ENCODE data around the gene SLF2. TPM values are rescaled to one million over a fixed set of nuclear protein-coding genes. Genes with fewer than 3 reads are reported as not detected.
A peak's percentile ranks its signal among the peaks of the same experiment; 100 is the strongest.

SLF2 gene
- total RNA-seq, 2 donors from 2014 or later: 25.3 to 77.8 TPM

DNA sequence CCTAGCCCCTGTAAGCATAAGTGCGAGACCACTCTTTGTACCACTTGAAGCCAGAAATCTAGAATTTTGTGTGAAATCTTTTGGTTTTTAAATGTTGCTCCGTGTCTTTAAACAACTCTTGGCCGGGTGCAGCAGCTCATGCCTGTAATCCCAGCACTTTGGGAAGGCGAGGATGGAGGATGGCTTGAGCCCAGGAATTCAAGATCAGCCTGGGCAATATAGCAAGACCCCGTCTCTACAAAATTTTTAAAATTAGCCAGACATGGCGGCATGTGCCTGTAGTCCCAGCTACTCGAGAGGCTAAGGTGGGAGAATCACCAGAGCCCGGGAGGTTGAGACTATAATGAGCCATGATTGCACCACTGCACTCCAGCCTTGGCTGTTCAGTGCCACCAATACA, 4.4 kb upstream of the SLF2 start:
- no peaks in the 10 kb centered on the region for H3K27me3 ChIP-seq (replicated peaks; ENCODE audit: insufficient read depth)
- H3K4me3 ChIP-seq: no peak overlapping the region
- no peaks in the 10 kb centered on the region for H3K9me3 ChIP-seq
- peaks cover 6% of the 10 kb centered on the region for H3K4me1 ChIP-seq (replicated peaks)
- 91% methylated on average over 8 of the region's 8 CpGs for WGBS
- no peak overlapping the region for H3K27ac ChIP-seq
- intact Hi-C loops (cut with DNase I): no loop called here
- H3K36me3 ChIP-seq: no peaks in the 10 kb centered on the region
- TF ChIP-seq, protein P1, sequence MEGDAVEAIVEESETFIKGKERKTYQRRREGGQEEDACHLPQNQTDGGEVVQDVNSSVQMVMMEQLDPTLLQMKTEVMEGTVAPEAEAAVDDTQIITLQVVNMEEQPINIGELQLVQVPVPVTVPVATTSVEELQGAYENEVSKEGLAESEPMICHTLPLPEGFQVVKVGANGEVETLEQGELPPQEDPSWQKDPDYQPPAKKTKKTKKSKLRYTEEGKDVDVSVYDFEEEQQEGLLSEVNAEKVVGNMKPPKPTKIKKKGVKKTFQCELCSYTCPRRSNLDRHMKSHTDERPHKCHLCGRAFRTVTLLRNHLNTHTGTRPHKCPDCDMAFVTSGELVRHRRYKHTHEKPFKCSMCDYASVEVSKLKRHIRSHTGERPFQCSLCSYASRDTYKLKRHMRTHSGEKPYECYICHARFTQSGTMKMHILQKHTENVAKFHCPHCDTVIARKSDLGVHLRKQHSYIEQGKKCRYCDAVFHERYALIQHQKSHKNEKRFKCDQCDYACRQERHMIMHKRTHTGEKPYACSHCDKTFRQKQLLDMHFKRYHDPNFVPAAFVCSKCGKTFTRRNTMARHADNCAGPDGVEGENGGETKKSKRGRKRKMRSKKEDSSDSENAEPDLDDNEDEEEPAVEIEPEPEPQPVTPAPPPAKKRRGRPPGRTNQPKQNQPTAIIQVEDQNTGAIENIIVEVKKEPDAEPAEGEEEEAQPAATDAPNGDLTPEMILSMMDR (IDR thresholded peaks at IDR 0.05): no peak
- no peak for TF ChIP-seq POLR2A (IDR thresholded peaks at IDR 0.05)
- TF ChIP-seq POLR2AphosphoS5 (IDR thresholded peaks at IDR 0.05): no peak
- no peak for DNase-seq (ENCODE audit: low spot score)

DNA sequence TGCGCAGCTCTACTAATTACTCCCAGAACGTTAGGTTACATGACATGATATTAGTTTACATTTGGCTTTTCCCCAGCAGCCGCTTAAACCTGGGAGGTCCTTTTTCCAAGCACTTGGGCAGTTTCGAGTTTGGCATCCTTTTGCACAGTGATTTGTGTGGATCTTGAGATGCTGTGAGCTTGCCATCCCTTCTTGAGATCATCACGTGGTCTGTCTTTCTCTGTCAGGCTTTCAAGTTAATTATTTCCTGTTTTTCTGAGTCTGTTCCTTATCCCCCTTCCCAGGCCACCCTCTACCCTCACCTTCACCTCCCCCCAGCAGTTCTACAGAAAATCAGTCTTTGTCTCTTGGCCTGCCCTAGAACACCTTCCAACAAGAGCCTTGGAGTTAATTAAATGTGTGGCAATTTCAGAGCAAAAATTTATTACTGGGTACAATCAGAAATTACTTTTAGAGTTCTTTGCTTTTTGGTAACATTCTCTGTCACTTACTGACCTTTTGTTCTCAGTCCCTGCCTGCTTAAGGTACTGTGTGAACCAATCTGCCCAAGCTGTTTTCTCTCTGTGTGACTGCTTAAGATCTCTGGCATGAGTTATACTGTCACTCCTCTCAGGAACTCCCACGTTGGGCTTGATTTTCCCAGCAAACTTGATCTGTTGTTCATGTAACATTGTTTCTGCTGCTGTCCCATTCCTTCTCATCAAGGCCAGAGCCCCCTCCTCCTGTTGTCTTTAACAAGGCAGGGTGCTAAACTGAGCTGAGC, 3.1 kb upstream of the SLF2 start:
- H3K27ac ChIP-seq: peak overlapping the region; percentile 44 to 61
- intact Hi-C loops (cut with DNase I): loop anchor here (5.0 kb wide), 1 partner anchor 537 kb away; no protein-coding TSS in a partner anchor
- H3K9me3 ChIP-seq: no peaks in the 10 kb centered on the region
- H3K36me3 ChIP-seq: no peaks in the 10 kb centered on the region
- peak; percentile 3 for TF ChIP-seq POLR2AphosphoS5 (IDR thresholded peaks at IDR 0.05)
- TF ChIP-seq, protein P1 (IDR thresholded peaks at IDR 0.05): no peak
- no peak for TF ChIP-seq POLR2A (IDR thresholded peaks at IDR 0.05)
- DNase-seq (ENCODE audit: low spot score): no peak
- H3K27me3 ChIP-seq (replicated peaks; ENCODE audit: insufficient read depth): no peaks in the 10 kb centered on the region
- H3K4me1 ChIP-seq (replicated peaks): peaks cover 10% of the 10 kb centered on the region
- no peak overlapping the region for H3K4me3 ChIP-seq
- 27% methylated on average over 6 of the region's 6 CpGs for WGBS

DNA sequence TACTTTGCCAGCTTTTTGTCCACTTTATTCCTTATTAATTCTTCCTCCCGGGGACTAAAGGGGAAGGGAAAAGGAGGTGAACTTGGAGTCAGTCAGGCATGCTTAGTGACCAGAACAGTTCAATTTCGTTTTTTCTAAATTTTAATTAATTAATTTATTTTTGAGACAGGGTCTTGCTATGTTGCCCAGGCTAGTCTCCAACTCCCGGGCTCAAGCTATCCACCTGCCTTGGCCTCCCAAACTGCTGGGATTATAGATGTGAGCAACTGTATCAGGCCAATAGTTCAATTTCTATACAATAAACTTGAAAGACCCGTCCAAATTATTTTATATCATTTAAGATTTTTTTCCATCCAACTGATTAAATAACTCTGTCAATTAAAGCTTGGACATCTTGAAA, 1.3 kb upstream of the SLF2 start:
- intact Hi-C loops (cut with DNase I): loop anchor here (5.0 kb wide), 1 partner anchor 539 kb away; no protein-coding TSS in a partner anchor
- TF ChIP-seq POLR2AphosphoS5 (IDR thresholded peaks at IDR 0.05): no peak
- TF ChIP-seq POLR2A (IDR thresholded peaks at IDR 0.05): no peak
- TF ChIP-seq, protein P1 (IDR thresholded peaks at IDR 0.05): no peak

DNA sequence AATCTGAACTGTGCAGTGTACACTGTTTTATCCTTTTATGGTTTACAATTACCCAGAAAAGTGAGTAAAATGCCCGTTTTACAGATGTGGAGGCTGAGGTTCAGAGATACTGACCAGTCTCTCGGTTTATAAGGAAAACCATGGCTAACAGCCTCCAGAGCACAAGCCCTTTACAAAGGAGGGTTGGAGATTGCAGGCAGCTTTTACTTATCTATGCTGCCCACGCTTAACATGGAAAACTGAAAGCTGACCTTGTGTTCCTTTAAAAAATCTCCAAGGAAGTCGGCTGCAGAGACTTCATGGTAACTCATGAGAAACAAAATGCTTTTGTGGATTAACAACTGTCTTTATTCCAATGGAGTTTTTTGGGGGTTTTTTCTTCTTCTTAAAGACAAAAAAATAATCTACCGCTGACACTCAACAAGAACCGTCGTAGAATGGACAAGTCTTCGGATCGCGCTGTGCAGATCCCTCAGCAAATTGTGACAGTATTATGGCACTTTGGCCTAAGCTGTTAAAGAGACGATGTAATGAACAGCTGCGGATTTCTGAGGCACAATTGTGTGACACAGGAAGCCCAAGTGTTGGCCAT, 654 bp upstream of the SLF2 start:
- intact Hi-C loops (cut with DNase I): loop anchor here (5.0 kb wide), 1 partner anchor 540 kb away; no protein-coding TSS in a partner anchor
- Histone ChIP-seq H3K36me3 (no peaks in the 10 kb centered on the region), H3K27me3 (replicated peaks; ENCODE audit: insufficient read depth) (no peaks in the 10 kb centered on the region), H3K9me3 (no peaks in the 10 kb centered on the region), H3K4me1 (replicated peaks) (peaks cover 11% of the 10 kb centered on the region), H3K4me3 (peak overlapping the region; percentile 94 to 100), H3K27ac (peak overlapping the region; percentile 90 to 93)
- DNase-seq (ENCODE audit: low spot score): no peak
- TF ChIP-seq POLR2AphosphoS5 (IDR thresholded peaks at IDR 0.05) (no peak), POLR2A (IDR thresholded peaks at IDR 0.05) (no peak)
- TF ChIP-seq, protein P1 (IDR thresholded peaks at IDR 0.05): no peak
- 8% methylated on average over 12 of the region's 12 CpGs for WGBS

More for the DNA sequence above, 1.3 kb upstream of the SLF2 start:
- H3K4me3 ChIP-seq: no peak overlapping the region
- no peaks in the 10 kb centered on the region for H3K27me3 ChIP-seq (replicated peaks; ENCODE audit: insufficient read depth)
- no peaks in the 10 kb centered on the region for H3K9me3 ChIP-seq
- no peaks in the 10 kb centered on the region for H3K36me3 ChIP-seq
- no peak for DNase-seq (ENCODE audit: low spot score)
- peaks cover 11% of the 10 kb centered on the region for H3K4me1 ChIP-seq (replicated peaks)
- WGBS: 78% methylated on average over 4 of the region's 4 CpGs
- H3K27ac ChIP-seq: peak overlapping the region in 1 of 2 donors; percentile 93

Measured in prostate gland (tissue), 2 donors.